Type B pancreatic cell (in vitro differentiated cells): ENCODE data around the gene NAV2. TPM values are rescaled to one million over a fixed set of nuclear protein-coding genes. Genes with fewer than 3 reads are reported as not detected.

Experiments used
- DNase-seq: peaks from one replicate; pipeline ENCODE4 v3.0.0; 2021; ENCODE audit warnings: mixed read lengths; ENCODE audit not compliant: unreplicated experiment; ENCODE audit errors: extremely low spot score
- H3K27ac Mint-ChIP-seq: 2 replicates; pipeline ENCODE4 v1.8.0; 2021; ENCODE audit warnings: mild to moderate bottlenecking, mixed read lengths
- H3K27me3 Mint-ChIP-seq: 2 replicates; pipeline ENCODE4 v1.8.0; 2021; ENCODE audit warnings: mixed read lengths
- H3K36me3 Mint-ChIP-seq: 2 replicates; pipeline ENCODE4 v1.8.0; 2021; ENCODE audit warnings: mixed read lengths
- H3K4me1 Mint-ChIP-seq: one replicate; pipeline ENCODE4 v1.8.0; 2021; ENCODE audit warnings: mixed read lengths; ENCODE audit not compliant: unreplicated experiment
- H3K4me3 Mint-ChIP-seq: 2 replicates; pipeline ENCODE4 v1.8.0; 2021; ENCODE audit warnings: mild to moderate bottlenecking, mixed read lengths
- H3K9me3 Mint-ChIP-seq: 2 replicates; pipeline ENCODE4 v1.8.0; 2021; ENCODE audit warnings: mixed read lengths
- total RNA-seq: library from RNA; stranded (reverse); gene quantifications from 2 replicates; pipeline ENCODE4 v1.2.1, GENCODE V29; 2021; ENCODE audit warnings: low replicate concordance
- TF ChIP-seq, protein P1 (sequence below): fragments of 200-600 bp; sonication (generic); conservative IDR thresholded peaks from 2 replicates; pipeline ENCODE4 v1.5.0; 2021; ENCODE audit warnings: antibody characterized with exemption, mild to moderate bottlenecking

Gene NAV2
- total RNA-seq, 1 donor from 2014 or later = 54.2 TPM

DNA sequence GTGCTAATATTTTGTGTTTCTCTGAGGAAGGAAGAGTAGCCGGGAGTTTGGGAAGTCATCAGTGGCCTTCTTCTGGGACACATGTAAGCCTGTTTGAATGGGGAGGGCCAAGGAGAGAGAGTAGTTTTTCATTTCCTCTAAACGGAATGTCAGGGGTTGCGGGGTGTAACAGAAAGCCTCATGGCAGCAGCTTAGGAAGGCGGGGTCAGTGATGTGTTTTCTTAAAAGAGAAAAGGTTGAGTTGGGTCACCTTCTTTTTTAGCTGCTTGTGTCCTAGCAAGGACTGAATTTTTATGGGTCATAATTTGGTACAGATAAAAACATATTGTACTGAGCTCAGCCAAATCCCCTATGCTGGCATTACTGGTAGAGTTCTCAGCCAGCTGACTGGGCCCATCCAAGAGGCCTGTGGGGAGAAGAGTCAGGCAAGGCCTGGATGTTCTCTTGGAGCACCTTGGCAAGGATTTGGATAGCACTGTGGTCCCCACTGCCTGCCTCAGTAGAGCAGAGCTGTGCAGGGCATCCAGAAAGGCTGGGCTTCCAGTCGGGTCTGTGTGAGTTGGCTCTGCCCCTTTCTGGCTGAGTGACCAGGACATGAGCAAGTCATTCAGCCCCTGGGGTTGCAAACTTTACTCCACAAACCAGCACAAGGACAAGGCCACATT is 29.4 kb upstream of the NAV2 start:
- Mint-ChIP-seq H3K36me3 (no peaks in the 10 kb centered on the region), H3K27ac (no peak overlapping the region), H3K4me1 (peaks cover 29% of the 10 kb centered on the region), H3K4me3 (no peak overlapping the region), H3K9me3 (no peaks in the 10 kb centered on the region), H3K27me3 (peaks cover 11% of the 10 kb centered on the region)
- no peak for DNase-seq
- TF ChIP-seq, protein P1, sequence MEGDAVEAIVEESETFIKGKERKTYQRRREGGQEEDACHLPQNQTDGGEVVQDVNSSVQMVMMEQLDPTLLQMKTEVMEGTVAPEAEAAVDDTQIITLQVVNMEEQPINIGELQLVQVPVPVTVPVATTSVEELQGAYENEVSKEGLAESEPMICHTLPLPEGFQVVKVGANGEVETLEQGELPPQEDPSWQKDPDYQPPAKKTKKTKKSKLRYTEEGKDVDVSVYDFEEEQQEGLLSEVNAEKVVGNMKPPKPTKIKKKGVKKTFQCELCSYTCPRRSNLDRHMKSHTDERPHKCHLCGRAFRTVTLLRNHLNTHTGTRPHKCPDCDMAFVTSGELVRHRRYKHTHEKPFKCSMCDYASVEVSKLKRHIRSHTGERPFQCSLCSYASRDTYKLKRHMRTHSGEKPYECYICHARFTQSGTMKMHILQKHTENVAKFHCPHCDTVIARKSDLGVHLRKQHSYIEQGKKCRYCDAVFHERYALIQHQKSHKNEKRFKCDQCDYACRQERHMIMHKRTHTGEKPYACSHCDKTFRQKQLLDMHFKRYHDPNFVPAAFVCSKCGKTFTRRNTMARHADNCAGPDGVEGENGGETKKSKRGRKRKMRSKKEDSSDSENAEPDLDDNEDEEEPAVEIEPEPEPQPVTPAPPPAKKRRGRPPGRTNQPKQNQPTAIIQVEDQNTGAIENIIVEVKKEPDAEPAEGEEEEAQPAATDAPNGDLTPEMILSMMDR = no peak

DNA sequence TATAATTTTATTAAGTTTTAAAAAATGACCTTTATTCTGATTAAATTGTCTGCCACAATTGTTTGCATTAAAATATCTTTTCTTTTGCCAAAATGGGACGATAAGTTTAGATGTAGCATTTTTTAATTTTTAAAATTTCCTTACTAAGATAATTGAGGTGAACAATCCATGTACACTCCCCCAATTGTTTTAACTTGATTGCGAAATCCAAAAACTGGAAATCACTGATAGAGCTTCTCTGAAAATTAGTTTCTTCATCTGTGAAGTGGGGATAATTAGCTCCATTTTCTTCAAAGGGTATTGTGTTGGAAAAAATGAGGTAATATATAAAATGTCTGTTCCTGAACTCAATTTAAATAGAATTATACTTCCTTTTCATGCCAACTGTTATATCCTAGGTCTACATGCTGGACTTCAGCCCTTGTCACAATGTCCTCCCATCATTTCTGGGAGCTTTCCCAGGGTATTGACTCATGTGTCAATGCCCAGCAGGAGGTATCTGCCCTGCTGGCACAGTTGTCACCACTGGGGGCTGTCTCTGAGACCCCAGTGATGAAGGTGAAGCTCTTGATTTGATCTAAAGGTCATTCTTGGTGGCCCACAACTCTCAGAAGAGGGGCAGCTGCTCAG is 28.7 kb upstream of the NAV2 start:
- Mint-ChIP-seq H3K36me3 (no peaks in the 10 kb centered on the region), H3K4me3 (no peak overlapping the region), H3K27ac (no peak overlapping the region), H3K4me1 (peaks cover 29% of the 10 kb centered on the region), H3K9me3 (no peaks in the 10 kb centered on the region), H3K27me3 (peaks cover 12% of the 10 kb centered on the region)
- DNase-seq = no peak
- TF ChIP-seq, protein P1 = no peak

DNA sequence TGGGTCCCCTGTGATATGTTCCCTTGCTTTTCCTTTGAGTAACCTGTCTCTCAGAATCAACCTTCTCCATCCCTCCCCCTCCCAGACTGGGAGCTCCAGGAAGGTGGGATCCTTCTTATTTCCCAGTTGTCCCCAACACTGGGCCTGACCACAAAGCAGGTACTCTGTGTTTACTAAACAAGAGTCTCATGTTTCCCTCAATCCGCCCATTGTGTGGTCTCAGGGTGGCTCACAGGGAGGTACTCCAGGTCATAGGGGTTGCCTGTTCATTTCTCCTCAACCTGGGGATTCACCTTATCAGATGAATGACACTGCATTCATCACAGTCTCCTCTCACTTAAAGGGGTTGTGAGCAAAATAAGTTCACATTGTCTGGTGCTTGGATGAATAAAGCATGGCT is 26.4 kb upstream of the NAV2 start:
- Mint-ChIP-seq H3K9me3 (no peaks in the 10 kb centered on the region), H3K4me1 (peaks cover 13% of the 10 kb centered on the region), H3K36me3 (no peaks in the 10 kb centered on the region), H3K27me3 (peaks cover 10% of the 10 kb centered on the region), H3K4me3 (no peak overlapping the region), H3K27ac (no peak overlapping the region)
- TF ChIP-seq, protein P1 = no peak
- no peak for DNase-seq

DNA sequence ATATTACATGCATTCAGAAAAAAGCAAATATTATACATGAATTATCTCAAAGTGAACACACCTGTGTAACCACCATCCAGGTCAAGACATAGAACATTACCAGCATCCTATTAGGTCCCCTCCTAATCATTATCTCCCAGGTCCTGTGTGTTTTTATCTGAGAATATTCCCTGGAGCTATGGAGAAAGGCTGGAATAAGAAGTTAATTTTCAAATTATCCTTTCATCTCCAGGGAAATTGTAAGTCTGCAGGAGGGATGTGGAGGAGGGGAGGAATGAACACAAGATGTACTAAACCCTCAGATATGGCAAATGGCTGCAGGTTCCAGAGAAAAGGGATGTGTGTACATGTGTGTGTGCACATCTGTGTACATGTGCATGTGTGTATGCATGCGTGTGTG is 25.2 kb upstream of the NAV2 start:
- Mint-ChIP-seq H3K9me3 (no peaks in the 10 kb centered on the region), H3K4me3 (no peak overlapping the region), H3K27me3 (peaks cover 6% of the 10 kb centered on the region), H3K27ac (no peak overlapping the region), H3K36me3 (no peaks in the 10 kb centered on the region), H3K4me1 (peaks cover 13% of the 10 kb centered on the region)
- DNase-seq = no peak
- TF ChIP-seq, protein P1 = no peak

DNA sequence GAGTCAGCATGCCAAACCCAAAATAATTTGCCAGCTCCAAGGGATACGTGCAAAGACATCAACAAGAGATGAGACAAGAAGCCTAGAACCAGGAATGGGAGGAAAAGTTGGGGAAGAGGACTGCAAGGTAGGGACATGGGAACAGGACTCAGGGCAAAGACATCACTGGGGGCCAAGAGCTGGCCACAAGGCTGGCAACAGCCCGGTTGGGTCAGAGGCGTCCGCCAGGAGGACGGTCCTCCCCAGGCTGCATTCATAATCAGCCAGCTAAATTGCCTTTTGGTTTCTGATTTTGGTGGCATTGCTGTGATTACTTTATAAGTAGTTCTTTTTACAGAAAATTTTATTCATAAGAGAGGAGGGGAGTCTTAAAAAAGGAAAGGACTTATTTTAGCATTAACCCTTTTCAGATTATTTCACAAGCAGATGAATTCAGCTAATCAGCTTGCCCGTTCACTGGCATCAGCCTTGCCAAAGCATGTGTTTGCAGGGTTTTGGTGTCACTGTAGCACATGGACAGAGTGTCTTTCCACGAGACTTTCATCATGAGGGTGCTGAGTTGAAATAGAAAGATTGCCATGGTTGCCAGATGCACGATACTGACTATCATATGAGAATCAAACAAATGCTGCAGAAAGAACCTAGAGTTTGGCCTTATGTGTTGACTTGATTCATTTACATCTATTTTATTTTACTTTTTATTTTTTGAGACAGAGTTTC is 23.2 kb upstream of the NAV2 start:
- DNase-seq = no peak
- Mint-ChIP-seq H3K4me1 (peaks cover 8% of the 10 kb centered on the region), H3K9me3 (no peaks in the 10 kb centered on the region), H3K27ac (no peak overlapping the region), H3K27me3 (peaks cover 6% of the 10 kb centered on the region), H3K4me3 (no peak overlapping the region), H3K36me3 (no peaks in the 10 kb centered on the region)
- TF ChIP-seq, protein P1 = no peak
